ENCODE measurements around the gene MTUS2.

Gene MTUS2

GRCh38 chr13:29099781-29100406 is 279.8 kb downstream of the MTUS2 start:
- Mint-ChIP-seq H3K4me1 (no peaks in the 10 kb centered on the region), H3K36me3 (ENCODE audit: low read depth) (no peaks in the 10 kb centered on the region), H3K27ac (no peak overlapping the region), H3K9me3 (peaks cover 4% of the 10 kb centered on the region), H3K4me3 (no peak overlapping the region), H3K27me3 (ENCODE audit: low read depth, poor library complexity) (peaks cover 6% of the 10 kb centered on the region)
- TF ChIP-seq CTCF (IDR thresholded peaks at IDR 0.05) = no peak
- DNase-seq = no peak

GRCh38 chr13:29100758-29101157 is 280.6 kb downstream of the MTUS2 start:
- H3K4me3 Mint-ChIP-seq = no peak overlapping the region
- H3K27ac Mint-ChIP-seq = no peak overlapping the region
- no peaks in the 10 kb centered on the region for H3K4me1 Mint-ChIP-seq
- peaks cover 6% of the 10 kb centered on the region for H3K27me3 Mint-ChIP-seq (ENCODE audit: low read depth, poor library complexity)
- TF ChIP-seq CTCF (IDR thresholded peaks at IDR 0.05) = no peak
- no peaks in the 10 kb centered on the region for H3K36me3 Mint-ChIP-seq (ENCODE audit: low read depth)
- H3K9me3 Mint-ChIP-seq = peaks cover 4% of the 10 kb centered on the region
- DNase-seq = no peak

- Mint-ChIP-seq H3K27ac (no peak overlapping the region), H3K4me1 (no peaks in the 10 kb centered on the region), H3K36me3 (ENCODE audit: low read depth) (no peaks in the 10 kb centered on the region), H3K27me3 (ENCODE audit: low read depth, poor library complexity) (peaks cover 6% of the 10 kb centered on the region), H3K4me3 (no peak overlapping the region), H3K9me3 (peaks cover 4% of the 10 kb centered on the region)
- no peak for DNase-seq
- TF ChIP-seq CTCF (IDR thresholded peaks at IDR 0.05) = no peak
These were observed 281.3 kb downstream of the MTUS2 start for GRCh38 chr13:29101409-29101808.

DNA sequence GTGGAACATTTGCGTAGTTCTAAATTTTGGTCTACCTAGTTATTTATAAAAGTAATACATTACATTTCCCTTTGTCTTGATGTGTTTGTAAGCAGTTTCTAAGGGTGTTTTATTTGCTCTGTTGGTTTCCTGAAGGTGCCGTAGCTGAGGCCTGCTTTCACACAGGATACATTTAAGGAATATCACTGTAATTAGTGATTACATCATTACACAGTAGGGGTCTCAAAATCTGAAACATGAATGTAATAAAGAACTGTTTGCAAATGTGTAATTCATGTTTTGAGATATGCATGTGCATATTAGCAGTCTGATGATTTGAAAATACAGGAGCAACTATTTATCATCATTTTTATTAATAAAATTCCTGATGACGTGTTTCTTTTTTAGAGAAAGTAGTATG is 281.8 kb downstream of the MTUS2 start:
- DNase-seq = no peak
- H3K36me3 Mint-ChIP-seq (ENCODE audit: low read depth) = no peaks in the 10 kb centered on the region
- peaks cover 7% of the 10 kb centered on the region for H3K9me3 Mint-ChIP-seq
- H3K27me3 Mint-ChIP-seq (ENCODE audit: low read depth, poor library complexity) = peaks cover 1% of the 10 kb centered on the region
- no peaks in the 10 kb centered on the region for H3K4me1 Mint-ChIP-seq
- H3K27ac Mint-ChIP-seq = no peak overlapping the region
- no peak overlapping the region for H3K4me3 Mint-ChIP-seq
- no peak for TF ChIP-seq CTCF (IDR thresholded peaks at IDR 0.05)

DNA sequence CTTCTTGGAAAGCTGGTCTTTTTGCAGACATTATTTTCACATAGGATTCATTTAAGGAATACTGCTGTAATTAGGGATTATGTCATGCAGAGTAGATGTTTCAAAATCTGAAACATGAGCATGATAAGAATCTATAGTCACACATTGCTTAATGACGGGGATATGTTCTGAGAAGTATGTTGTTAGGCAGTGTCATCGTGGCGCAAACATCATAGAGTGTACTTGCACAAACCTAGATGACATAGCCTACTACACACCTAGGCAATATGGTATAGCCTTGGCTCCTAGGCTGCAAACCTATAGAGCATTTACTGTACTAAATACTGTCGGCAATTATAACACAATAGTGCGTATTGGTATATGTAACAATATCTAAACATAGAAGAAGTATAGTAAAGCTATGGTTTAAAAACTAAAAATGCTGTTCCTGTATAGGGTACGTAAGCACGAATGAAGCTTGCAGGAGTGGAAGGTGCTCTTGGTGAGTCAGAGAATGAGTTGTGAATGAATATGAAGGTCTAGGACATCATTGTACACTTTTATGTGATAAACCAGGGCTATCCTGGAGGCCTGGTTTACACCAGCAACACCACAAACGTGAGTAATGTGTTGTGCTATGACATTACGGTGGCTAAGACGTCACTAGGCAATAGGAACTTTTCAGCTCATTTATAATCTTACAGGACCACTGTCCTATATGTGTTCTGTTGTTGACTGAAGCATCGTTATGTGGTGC is 283.1 kb downstream of the MTUS2 start:
- H3K27ac Mint-ChIP-seq = no peak overlapping the region
- no peaks in the 10 kb centered on the region for H3K27me3 Mint-ChIP-seq (ENCODE audit: low read depth, poor library complexity)

More for the DNA sequence above, 283.1 kb downstream of the MTUS2 start:
- Mint-ChIP-seq H3K4me1 (no peaks in the 10 kb centered on the region), H3K4me3 (no peak overlapping the region), H3K9me3 (peaks cover 7% of the 10 kb centered on the region), H3K36me3 (ENCODE audit: low read depth) (no peaks in the 10 kb centered on the region)
- no peak for DNase-seq
- no peak for TF ChIP-seq CTCF (IDR thresholded peaks at IDR 0.05)
